Measurements from ENCODE around the gene E2F3. TPM values are rescaled to one million over a fixed set of nuclear protein-coding genes. Genes with fewer than 3 reads are reported as not detected.
A peak's percentile ranks its signal among the peaks of the same experiment; 100 is the strongest.

The E2F3 gene
- total RNA-seq, 1 experiment from 2014 or later = 9.3 TPM

DNA sequence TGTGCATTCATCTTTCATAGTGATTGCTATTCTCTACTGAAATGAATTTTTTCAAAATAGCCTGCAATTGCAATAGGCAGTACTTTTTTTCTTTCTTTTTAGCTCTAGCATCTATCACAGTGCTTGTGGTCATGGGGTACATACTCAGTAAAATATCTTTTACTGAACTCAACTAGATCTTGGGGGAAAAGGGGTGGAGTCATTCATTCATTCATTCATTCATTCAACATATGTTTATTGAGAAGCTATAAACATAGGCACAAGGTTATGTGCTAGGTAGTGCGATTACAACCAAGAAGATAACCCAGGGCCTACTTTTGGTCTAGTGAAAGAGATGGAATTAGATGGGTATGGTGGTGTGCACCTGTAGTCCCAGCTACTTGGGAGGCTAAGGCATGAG is 131.2 kb downstream of the E2F3 start:
- Histone ChIP-seq H3K9me3 (no peaks in the 10 kb centered on the region), H3K36me3 (no peaks in the 10 kb centered on the region), H3K27me3 (no peaks in the 10 kb centered on the region), H3K4me3 (no peak overlapping the region)
- no peak for DNase-seq

DNA sequence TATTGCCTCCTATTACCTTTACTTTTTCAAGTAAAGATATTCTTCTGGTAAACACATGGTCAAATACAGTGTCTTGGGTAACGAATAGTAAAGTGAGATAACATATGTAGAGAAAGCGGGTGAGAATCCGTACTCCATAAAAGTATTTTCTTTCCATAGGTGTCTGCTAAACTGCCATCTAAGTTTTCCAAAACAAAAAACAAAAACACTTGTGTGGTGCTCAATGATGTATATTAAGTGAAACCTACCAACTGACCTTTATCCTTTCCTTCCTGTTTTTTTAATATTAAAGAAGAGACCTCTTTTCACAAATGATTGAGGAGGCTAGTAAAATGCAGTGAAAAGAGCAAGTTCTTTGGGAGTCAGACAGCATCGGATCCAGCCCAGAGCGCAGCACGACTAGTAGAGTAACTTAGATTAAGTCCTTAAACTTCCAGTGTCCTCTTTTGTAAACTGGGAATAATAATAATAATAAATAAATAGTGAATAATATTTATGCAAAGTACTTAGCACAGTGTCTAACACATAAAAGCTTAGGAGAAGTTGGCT is 132.1 kb downstream of the E2F3 start:
- H3K9me3 ChIP-seq = no peaks in the 10 kb centered on the region

DNA sequence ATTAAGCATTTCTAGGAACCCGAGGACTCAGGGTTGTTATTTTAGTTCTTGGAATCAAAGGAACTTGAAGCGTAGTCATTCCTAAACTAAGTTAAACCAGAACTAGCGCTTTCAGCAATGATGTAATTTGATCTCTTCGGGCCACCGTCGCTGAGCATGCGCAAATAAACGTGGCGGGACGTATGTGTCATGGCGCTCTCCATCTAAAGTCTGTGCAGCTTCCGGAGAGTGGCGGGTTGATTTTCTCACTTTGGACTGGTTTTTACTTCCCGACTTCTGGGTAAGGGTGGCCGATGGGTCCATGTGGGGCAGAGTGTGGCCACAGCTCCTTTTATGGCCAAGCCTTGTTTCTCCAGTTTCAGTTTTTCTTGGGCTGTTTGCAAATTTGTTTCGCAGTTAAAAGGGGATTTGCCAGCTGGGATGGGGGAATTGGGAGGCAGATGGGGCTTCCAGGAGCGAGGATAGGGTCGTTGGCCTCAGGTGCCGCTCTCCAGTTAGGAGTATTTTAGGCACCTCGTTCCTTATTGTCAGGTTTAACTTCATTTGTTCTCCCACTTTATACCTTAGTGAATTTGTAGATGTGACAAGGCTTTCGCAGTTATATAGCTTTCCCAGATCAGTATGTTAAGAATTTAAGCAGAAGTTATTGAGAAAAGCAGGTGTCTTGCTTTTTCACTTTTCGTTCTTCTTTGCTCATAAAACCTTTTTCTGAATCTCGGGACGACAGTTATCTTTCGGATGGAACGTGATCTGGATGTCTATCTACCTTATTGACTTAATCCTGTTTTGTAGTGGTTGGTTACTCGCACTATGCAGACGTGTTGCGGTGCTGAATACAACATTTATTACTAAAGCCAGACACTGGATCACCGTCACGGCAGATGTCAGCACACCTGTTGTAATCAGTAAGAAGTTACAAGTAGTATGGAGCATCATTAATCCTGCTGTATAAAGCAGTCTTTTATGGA is 132.9 kb downstream of the E2F3 start, which contains the start of gene CDKAL1:
CDKAL1 (plus strand) TSS at position 163 of the 968 bp plus-strand sequence. CDS start 11,894 bp downstream, outside the sequence.
- peak; percentile 83 for DNase-seq
- no peaks in the 10 kb centered on the region for H3K36me3 ChIP-seq
- no peaks in the 10 kb centered on the region for H3K9me3 ChIP-seq
- peak within 1 kb of the TSS; percentile 94 for H3K4me3 ChIP-seq
- no peaks in the 10 kb centered on the region for H3K27me3 ChIP-seq

More for the DNA sequence above, 132.1 kb downstream of the E2F3 start:
- peak overlapping the region; percentile 94 for H3K4me3 ChIP-seq
- no peak for DNase-seq
- H3K27me3 ChIP-seq = no peaks in the 10 kb centered on the region
- H3K36me3 ChIP-seq = no peaks in the 10 kb centered on the region

DNA sequence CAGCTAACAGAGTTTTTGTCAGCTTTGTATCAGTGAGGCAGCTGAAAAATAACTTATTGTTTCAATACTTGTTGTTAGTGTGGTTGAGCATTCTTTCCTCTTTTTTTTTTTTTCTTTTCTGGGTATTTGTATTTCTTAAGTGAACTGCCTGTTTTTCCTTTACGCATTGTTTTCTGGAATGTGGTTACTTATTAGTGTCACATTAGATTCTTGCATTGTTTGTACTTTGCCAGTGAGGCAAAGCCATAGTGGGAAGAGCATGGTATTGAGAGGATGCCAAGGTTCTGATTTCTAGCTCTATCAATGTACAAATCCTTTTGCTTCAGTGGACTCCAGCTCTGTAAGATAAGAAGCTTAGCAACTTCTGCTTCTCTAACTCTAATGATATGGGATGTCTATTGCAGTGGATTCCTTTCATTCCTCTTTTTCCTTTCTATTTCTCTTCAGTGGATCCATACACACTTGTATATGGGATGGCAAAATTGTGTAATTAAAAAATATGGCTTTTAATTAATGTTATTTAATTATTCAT is 136.5 kb downstream of the E2F3 start:
- Histone ChIP-seq H3K36me3 (no peaks in the 10 kb centered on the region), H3K9me3 (no peaks in the 10 kb centered on the region), H3K27me3 (no peaks in the 10 kb centered on the region), H3K4me3 (no peak overlapping the region)
- no peak for DNase-seq

DNA sequence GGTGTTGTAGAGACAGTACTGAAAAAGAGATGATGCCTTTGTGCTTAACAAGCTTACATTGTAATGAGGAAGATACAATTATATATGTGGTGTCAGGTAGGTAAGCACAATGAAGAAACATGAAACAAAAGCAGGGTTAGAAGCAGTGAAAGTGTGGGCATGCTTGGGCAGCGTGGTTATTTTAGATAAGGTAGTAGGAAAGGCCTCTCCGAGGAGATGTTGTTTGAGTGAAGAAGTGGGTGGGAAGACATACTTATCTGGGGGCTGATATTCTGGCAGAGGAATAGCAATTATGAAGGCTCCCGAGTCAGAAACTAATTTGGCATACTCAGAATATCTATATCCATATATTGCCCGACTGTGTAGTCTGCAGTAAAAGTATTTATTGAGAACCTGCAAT is 137.2 kb downstream of the E2F3 start:
- no peaks in the 10 kb centered on the region for H3K9me3 ChIP-seq
- DNase-seq = no peak
- H3K27me3 ChIP-seq = no peaks in the 10 kb centered on the region
- no peaks in the 10 kb centered on the region for H3K36me3 ChIP-seq
- H3K4me3 ChIP-seq = no peak overlapping the region

DNA sequence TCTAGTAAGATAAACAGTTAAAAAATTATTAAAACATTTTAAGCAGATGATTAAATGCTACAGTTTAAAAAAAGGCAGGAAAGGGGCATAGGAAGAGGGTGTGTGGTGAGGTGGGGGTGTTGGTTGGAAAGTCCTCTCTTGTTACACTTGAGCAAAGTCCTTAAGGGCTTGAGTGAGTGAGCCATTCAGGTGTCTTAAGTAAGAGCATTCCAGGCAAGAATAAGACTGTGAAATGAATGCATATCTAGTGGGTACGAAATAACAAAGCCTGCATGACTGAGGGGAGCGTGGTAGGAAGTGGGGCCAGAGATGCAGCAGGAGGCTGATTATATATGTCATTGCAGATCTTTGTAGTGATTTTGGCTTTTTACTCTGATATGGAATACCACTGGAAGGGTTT is 137.7 kb downstream of the E2F3 start:
- no peaks in the 10 kb centered on the region for H3K9me3 ChIP-seq
- H3K36me3 ChIP-seq = no peaks in the 10 kb centered on the region
- no peaks in the 10 kb centered on the region for H3K27me3 ChIP-seq
- no peak for DNase-seq
- no peak overlapping the region for H3K4me3 ChIP-seq

DNA sequence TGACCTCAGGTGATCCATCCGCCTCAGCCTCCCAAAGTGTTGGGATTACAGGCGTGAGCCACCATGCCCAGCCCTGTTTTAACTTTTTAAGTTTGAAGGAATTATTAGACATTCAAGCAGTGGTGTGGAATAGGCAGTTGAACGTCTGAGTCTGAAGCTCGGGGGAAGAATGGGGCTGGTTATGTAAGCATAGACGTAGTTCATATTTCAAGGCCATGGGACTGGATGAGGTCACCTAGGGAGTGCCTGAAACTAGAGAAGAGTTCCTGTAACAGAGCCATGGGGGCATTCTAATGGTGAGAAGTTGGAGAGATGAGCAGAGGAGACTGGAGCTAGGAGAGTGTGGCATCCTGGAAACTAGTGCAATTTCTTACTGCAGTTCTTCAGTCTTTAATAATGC is 139.0 kb downstream of the E2F3 start:
- no peaks in the 10 kb centered on the region for H3K9me3 ChIP-seq
- no peak overlapping the region for H3K4me3 ChIP-seq
- H3K27me3 ChIP-seq = no peaks in the 10 kb centered on the region
- no peak for DNase-seq
- H3K36me3 ChIP-seq = no peaks in the 10 kb centered on the region

DNA sequence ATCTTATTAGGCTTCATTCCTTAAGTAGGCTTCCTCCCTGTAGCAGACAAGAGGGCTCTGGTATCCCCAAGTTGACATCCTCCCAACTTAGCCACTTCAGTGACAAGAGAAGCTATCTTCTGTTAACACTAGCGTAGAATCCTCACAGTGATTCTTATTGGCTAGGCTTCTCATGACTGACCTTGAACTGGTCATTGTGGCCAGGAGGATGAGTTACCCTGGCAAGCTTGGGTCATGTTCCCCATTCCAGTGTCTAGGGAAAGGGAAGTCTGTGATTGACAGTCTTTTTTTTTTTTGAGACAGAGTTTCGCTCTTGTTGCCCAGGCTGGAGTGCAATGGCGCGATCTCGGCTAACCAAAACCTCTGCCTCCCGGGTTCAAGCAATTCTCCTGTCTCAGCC is 139.7 kb downstream of the E2F3 start:
- DNase-seq = no peak
- peaks cover 6% of the 10 kb centered on the region for H3K36me3 ChIP-seq
- no peaks in the 10 kb centered on the region for H3K9me3 ChIP-seq
- no peak overlapping the region for H3K4me3 ChIP-seq
- H3K27me3 ChIP-seq = no peaks in the 10 kb centered on the region

DNA sequence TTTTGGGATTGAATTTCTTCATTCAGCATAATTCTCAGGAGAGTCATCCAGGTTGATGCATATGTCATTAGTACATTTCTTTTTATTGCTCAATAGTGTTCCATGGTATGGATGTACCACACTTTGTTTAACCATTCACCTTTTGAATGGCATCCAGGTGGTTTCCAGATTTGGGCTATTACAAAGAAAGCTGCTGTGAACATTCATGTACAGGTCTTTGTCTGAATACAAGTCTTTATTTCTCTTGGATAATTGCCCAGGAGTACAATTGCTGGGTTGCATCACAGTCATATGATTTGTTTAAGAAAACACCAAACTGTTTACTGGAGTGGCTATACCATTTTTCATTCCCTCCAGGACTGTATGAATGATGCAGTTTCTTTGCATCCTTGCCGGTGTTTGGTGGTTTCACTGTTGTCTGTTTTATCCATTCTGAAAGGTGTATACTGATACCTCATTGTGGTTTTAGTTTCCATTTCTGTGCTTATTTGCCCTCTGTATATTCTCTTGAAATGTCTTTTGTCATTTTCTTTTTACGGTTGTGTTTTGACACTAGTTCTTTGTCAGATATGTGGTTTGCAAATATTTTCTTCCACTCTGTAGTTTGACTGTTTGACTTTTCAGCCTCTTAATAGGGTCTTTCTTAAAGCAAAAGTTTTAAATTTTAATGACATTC is 141.4 kb downstream of the E2F3 start:
- no peak for DNase-seq
- Histone ChIP-seq H3K9me3 (no peaks in the 10 kb centered on the region), H3K36me3 (peaks cover 8% of the 10 kb centered on the region), H3K4me3 (no peak overlapping the region), H3K27me3 (no peaks in the 10 kb centered on the region)

Other genes starting within 250 kb of the E2F3 start
- gene MBOAT1, start 189.4 kb upstream of the E2F3 start, total RNA-seq (2014; rRNA removed; shearing (Covaris generic); ENCODE audit: low replicate concordance) = 2.5 and 6.5 TPM in 2 replicates
- gene CDKAL1, start 132.6 kb downstream of the E2F3 start, total RNA-seq (2014; rRNA removed; shearing (Covaris generic); ENCODE audit: low replicate concordance) = 6.5 and 7.2 TPM in 2 replicates

All from MG63 (cell line).